Stimulated activated naive CD8-positive, alpha-beta T cell treated with anti-CD3 and anti-CD28 coated beads, Interleukin-15, Interleukin-2, amounts not matched to agents 100 ng/mL and 50 ng/mL, for 24 hours (primary cell): ENCODE results near the gene GALNTL6.

Source experiments
- H3K27ac Mint-ChIP-seq: one replicate; pipeline ENCODE4 v1.8.0; 2021; ENCODE audit warnings: mild to moderate bottlenecking, mixed read lengths
- H3K27me3 Mint-ChIP-seq: one replicate; pipeline ENCODE4 v1.8.0; 2021; ENCODE audit warnings: mixed read lengths
- H3K36me3 Mint-ChIP-seq: one replicate; pipeline ENCODE4 v1.8.0; 2021; ENCODE audit warnings: low read depth, mixed read lengths
- H3K4me1 Mint-ChIP-seq: one replicate; pipeline ENCODE4 v1.8.0; 2021; ENCODE audit warnings: low read depth, mixed read lengths
- H3K4me3 Mint-ChIP-seq: one replicate; pipeline ENCODE4 v1.8.0; 2021; ENCODE audit warnings: mild to moderate bottlenecking, mixed read lengths
- H3K9me3 Mint-ChIP-seq: one replicate; pipeline ENCODE4 v1.8.0; 2021; ENCODE audit warnings: mixed read lengths

GALNTL6 gene

GRCh38 chr4:172480471-172480870, 667.3 kb downstream of the GALNTL6 start:
- H3K4me1 Mint-ChIP-seq, result no peaks in the 10 kb centered on the region
- no peaks in the 10 kb centered on the region for H3K36me3 Mint-ChIP-seq
- no peak overlapping the region for H3K27ac Mint-ChIP-seq
- no peaks in the 10 kb centered on the region for H3K27me3 Mint-ChIP-seq
- no peaks in the 10 kb centered on the region for H3K9me3 Mint-ChIP-seq
- no peak overlapping the region for H3K4me3 Mint-ChIP-seq

- H3K9me3 Mint-ChIP-seq, result no peaks in the 10 kb centered on the region
- no peak overlapping the region for H3K4me3 Mint-ChIP-seq
- no peak overlapping the region for H3K27ac Mint-ChIP-seq
- H3K4me1 Mint-ChIP-seq, result no peaks in the 10 kb centered on the region
- H3K27me3 Mint-ChIP-seq, result no peaks in the 10 kb centered on the region
- H3K36me3 Mint-ChIP-seq, result no peaks in the 10 kb centered on the region
These were observed 668.8 kb downstream of the GALNTL6 start for GRCh38 chr4:172481802-172482508.

- H3K9me3 Mint-ChIP-seq, result no peaks in the 10 kb centered on the region
- no peaks in the 10 kb centered on the region for H3K27me3 Mint-ChIP-seq
- H3K4me1 Mint-ChIP-seq, result no peaks in the 10 kb centered on the region
- no peaks in the 10 kb centered on the region for H3K36me3 Mint-ChIP-seq
- H3K27ac Mint-ChIP-seq, result no peak overlapping the region
- no peak overlapping the region for H3K4me3 Mint-ChIP-seq
These were observed 671.8 kb downstream of the GALNTL6 start for GRCh38 chr4:172485007-172485406.

GRCh38 chr4:172486531-172486930, 673.3 kb downstream of the GALNTL6 start:
- H3K4me1 Mint-ChIP-seq, result no peaks in the 10 kb centered on the region
- H3K27ac Mint-ChIP-seq, result no peak overlapping the region
- H3K4me3 Mint-ChIP-seq, result no peak overlapping the region
- H3K36me3 Mint-ChIP-seq, result no peaks in the 10 kb centered on the region
- H3K27me3 Mint-ChIP-seq, result no peaks in the 10 kb centered on the region
- H3K9me3 Mint-ChIP-seq, result no peaks in the 10 kb centered on the region

- no peak overlapping the region for H3K4me3 Mint-ChIP-seq
- no peaks in the 10 kb centered on the region for H3K36me3 Mint-ChIP-seq
- H3K27ac Mint-ChIP-seq, result no peak overlapping the region
- H3K9me3 Mint-ChIP-seq, result no peaks in the 10 kb centered on the region
- no peaks in the 10 kb centered on the region for H3K27me3 Mint-ChIP-seq
- H3K4me1 Mint-ChIP-seq, result no peaks in the 10 kb centered on the region
These were observed 676.7 kb downstream of the GALNTL6 start for GRCh38 chr4:172489861-172490260.

- Mint-ChIP-seq H3K36me3 (no peaks in the 10 kb centered on the region), H3K9me3 (no peaks in the 10 kb centered on the region), H3K4me1 (no peaks in the 10 kb centered on the region), H3K27me3 (no peaks in the 10 kb centered on the region), H3K4me3 (no peak overlapping the region), H3K27ac (no peak overlapping the region)
These were observed 682.6 kb downstream of the GALNTL6 start for GRCh38 chr4:172495769-172496168.

- no peaks in the 10 kb centered on the region for H3K36me3 Mint-ChIP-seq
- no peaks in the 10 kb centered on the region for H3K4me1 Mint-ChIP-seq
These were observed 684.1 kb downstream of the GALNTL6 start for GRCh38 chr4:172497321-172497720.

GRCh38 chr4:172514011-172514410, 700.8 kb downstream of the GALNTL6 start:
- Mint-ChIP-seq H3K4me3 (no peak overlapping the region), H3K9me3 (no peaks in the 10 kb centered on the region), H3K36me3 (no peaks in the 10 kb centered on the region), H3K27me3 (no peaks in the 10 kb centered on the region), H3K27ac (no peak overlapping the region), H3K4me1 (no peaks in the 10 kb centered on the region)

More at GRCh38 chr4:172497321-172497720, 684.1 kb downstream of the GALNTL6 start:
- Mint-ChIP-seq H3K9me3 (no peaks in the 10 kb centered on the region), H3K27me3 (no peaks in the 10 kb centered on the region), H3K27ac (no peak overlapping the region), H3K4me3 (no peak overlapping the region)

- Mint-ChIP-seq H3K4me1 (no peaks in the 10 kb centered on the region), H3K36me3 (no peaks in the 10 kb centered on the region), H3K9me3 (no peaks in the 10 kb centered on the region), H3K4me3 (no peak overlapping the region), H3K27me3 (no peaks in the 10 kb centered on the region), H3K27ac (no peak overlapping the region)
These were observed 701.6 kb downstream of the GALNTL6 start for GRCh38 chr4:172514801-172515200.

GRCh38 chr4:172515266-172515879, 702.2 kb downstream of the GALNTL6 start:
- Mint-ChIP-seq H3K9me3 (no peaks in the 10 kb centered on the region), H3K4me3 (no peak overlapping the region), H3K27me3 (no peaks in the 10 kb centered on the region), H3K4me1 (no peaks in the 10 kb centered on the region), H3K27ac (no peak overlapping the region), H3K36me3 (no peaks in the 10 kb centered on the region)

- no peaks in the 10 kb centered on the region for H3K27me3 Mint-ChIP-seq
- H3K27ac Mint-ChIP-seq, result no peak overlapping the region
- H3K36me3 Mint-ChIP-seq, result no peaks in the 10 kb centered on the region
- H3K9me3 Mint-ChIP-seq, result no peaks in the 10 kb centered on the region
- H3K4me3 Mint-ChIP-seq, result no peak overlapping the region
- no peaks in the 10 kb centered on the region for H3K4me1 Mint-ChIP-seq
These were observed 704.2 kb downstream of the GALNTL6 start for GRCh38 chr4:172517391-172517790.

GRCh38 chr4:172521248-172521647, 708.0 kb downstream of the GALNTL6 start:
- H3K27me3 Mint-ChIP-seq, result no peaks in the 10 kb centered on the region
- H3K4me1 Mint-ChIP-seq, result no peaks in the 10 kb centered on the region
- no peak overlapping the region for H3K4me3 Mint-ChIP-seq
- H3K36me3 Mint-ChIP-seq, result no peaks in the 10 kb centered on the region
- H3K27ac Mint-ChIP-seq, result no peak overlapping the region
- no peaks in the 10 kb centered on the region for H3K9me3 Mint-ChIP-seq

GRCh38 chr4:172521680-172522079, 708.5 kb downstream of the GALNTL6 start:
- Mint-ChIP-seq H3K36me3 (no peaks in the 10 kb centered on the region), H3K4me1 (no peaks in the 10 kb centered on the region), H3K27me3 (no peaks in the 10 kb centered on the region), H3K9me3 (no peaks in the 10 kb centered on the region), H3K4me3 (no peak overlapping the region), H3K27ac (no peak overlapping the region)

GRCh38 chr4:172543249-172543648, 730.0 kb downstream of the GALNTL6 start:
- no peaks in the 10 kb centered on the region for H3K4me1 Mint-ChIP-seq
- no peaks in the 10 kb centered on the region for H3K27me3 Mint-ChIP-seq
- H3K4me3 Mint-ChIP-seq, result no peak overlapping the region
- H3K9me3 Mint-ChIP-seq, result no peaks in the 10 kb centered on the region
- no peaks in the 10 kb centered on the region for H3K36me3 Mint-ChIP-seq
- no peak overlapping the region for H3K27ac Mint-ChIP-seq

- H3K27me3 Mint-ChIP-seq, result no peaks in the 10 kb centered on the region
- no peak overlapping the region for H3K27ac Mint-ChIP-seq
- no peaks in the 10 kb centered on the region for H3K36me3 Mint-ChIP-seq
- no peaks in the 10 kb centered on the region for H3K4me1 Mint-ChIP-seq
- no peak overlapping the region for H3K4me3 Mint-ChIP-seq
- no peaks in the 10 kb centered on the region for H3K9me3 Mint-ChIP-seq
These were observed 733.6 kb downstream of the GALNTL6 start for GRCh38 chr4:172546782-172547181.

GRCh38 chr4:172547724-172548123, 734.5 kb downstream of the GALNTL6 start:
- Mint-ChIP-seq H3K9me3 (no peaks in the 10 kb centered on the region), H3K27ac (no peak overlapping the region), H3K4me3 (no peak overlapping the region), H3K36me3 (no peaks in the 10 kb centered on the region), H3K4me1 (no peaks in the 10 kb centered on the region), H3K27me3 (no peaks in the 10 kb centered on the region)
